ENCODE results near the gene C3.

The C3 gene

GRCh38 chr19:6738787-6739389 lies 18.4 kb upstream of the C3 start:
- H3K4me3 ChIP-seq (replicated peaks; ENCODE audit: low read depth, low read length): peak overlapping the region; percentile 45
- peak; percentile 77 for DNase-seq (ENCODE audit: extremely low read depth, low read depth)
- no peak for TF ChIP-seq CTCF (IDR thresholded peaks at IDR 0.05; ENCODE audit: low read depth, low read length, missing control alignments)

GRCh38 chr19:6737873-6738786 lies 17.7 kb upstream of the C3 start:
- DNase-seq (ENCODE audit: extremely low read depth, low read depth): no peak
- TF ChIP-seq CTCF (IDR thresholded peaks at IDR 0.05; ENCODE audit: low read depth, low read length, missing control alignments): peak; percentile 65
- peak overlapping the region; percentile 45 for H3K4me3 ChIP-seq (replicated peaks; ENCODE audit: low read depth, low read length)

- peak; percentile 100 for DNase-seq (ENCODE audit: extremely low read depth, low read depth)
- no peak for TF ChIP-seq CTCF (IDR thresholded peaks at IDR 0.05; ENCODE audit: low read depth, low read length, missing control alignments)
- peak within 1 kb of the TSS; percentile 77 for H3K4me3 ChIP-seq (replicated peaks; ENCODE audit: low read depth, low read length)
Observed at GRCh38 chr19:6737284-6737872, 16.9 kb upstream of the C3 start, which contains the start of gene GPR108. Gene GPR108 (minus strand): TSS chr19:6737580. CDS start chr19:6737576, 4 bp downstream.

GRCh38 chr19:6736917-6737283 lies 16.4 kb upstream of the C3 start:
- H3K4me3 ChIP-seq (replicated peaks; ENCODE audit: low read depth, low read length): peak overlapping the region; percentile 77
- no peak for DNase-seq (ENCODE audit: extremely low read depth, low read depth)
- no peak for TF ChIP-seq CTCF (IDR thresholded peaks at IDR 0.05; ENCODE audit: low read depth, low read length, missing control alignments)

- peak overlapping the region; percentile 77 for H3K4me3 ChIP-seq (replicated peaks; ENCODE audit: low read depth, low read length)
- TF ChIP-seq CTCF (IDR thresholded peaks at IDR 0.05; ENCODE audit: low read depth, low read length, missing control alignments): peak; percentile 71
- peak; percentile 66 for DNase-seq (ENCODE audit: extremely low read depth, low read depth)
Observed at GRCh38 chr19:6736169-6736916, 15.9 kb upstream of the C3 start.

- DNase-seq (ENCODE audit: extremely low read depth, low read depth): no peak
- peak overlapping the region; percentile 77 for H3K4me3 ChIP-seq (replicated peaks; ENCODE audit: low read depth, low read length)
- TF ChIP-seq CTCF (IDR thresholded peaks at IDR 0.05; ENCODE audit: low read depth, low read length, missing control alignments): no peak
Observed at GRCh38 chr19:6735181-6735911, 14.9 kb upstream of the C3 start.

Data from HFF-Myc (cell line).